IPS DF 4.7 (cell line): ENCODE results near the gene PLXNB3.

Experiments
- DNase-seq: peaks from one replicate; pipeline ENCODE4 v3.0.0-alpha.2; 2013; ENCODE audit warnings: low spot score; ENCODE audit errors: extremely low read depth

The PLXNB3 gene

GRCh38 chrX:153755136-153755535, 8.9 kb upstream of the PLXNB3 start:
- no peak for DNase-seq

GRCh38 chrX:153761863-153762262, 2.2 kb upstream of the PLXNB3 start:
- no peak for DNase-seq

GRCh38 chrX:153762626-153763173, 1.3 kb upstream of the PLXNB3 start:
- no peak for DNase-seq

- no peak for DNase-seq
Measured at GRCh38 chrX:153763298-153763932, 634 bp upstream of the PLXNB3 start.

GRCh38 chrX:153764786-153765137, 713 bp downstream of the PLXNB3 start:
- no peak for DNase-seq

- no peak for DNase-seq
Measured at GRCh38 chrX:153765138-153766079, 1.4 kb downstream of the PLXNB3 start.

GRCh38 chrX:153766098-153766817, 2.2 kb downstream of the PLXNB3 start:
- DNase-seq: no peak

- DNase-seq: no peak
Measured at GRCh38 chrX:153766871-153767673, 3.0 kb downstream of the PLXNB3 start.

- DNase-seq: no peak
Measured at GRCh38 chrX:153767674-153768055, 3.6 kb downstream of the PLXNB3 start.

- no peak for DNase-seq
Measured at GRCh38 chrX:153768311-153769157, 4.5 kb downstream of the PLXNB3 start.

GRCh38 chrX:153769158-153769864, 5.3 kb downstream of the PLXNB3 start:
- no peak for DNase-seq

GRCh38 chrX:153769865-153770600, 6.0 kb downstream of the PLXNB3 start:
- DNase-seq: no peak

GRCh38 chrX:153770601-153771414, 6.8 kb downstream of the PLXNB3 start:
- DNase-seq: no peak

- DNase-seq: no peak
Measured at GRCh38 chrX:153771415-153772315, 7.6 kb downstream of the PLXNB3 start.

GRCh38 chrX:153772316-153773217, 8.5 kb downstream of the PLXNB3 start:
- DNase-seq: no peak

- no peak for DNase-seq
Measured at GRCh38 chrX:153773218-153773611, 9.2 kb downstream of the PLXNB3 start.
